Heart right ventricle (tissue), 16 donors: ENCODE results near the gene TIAM1. TPM values are rescaled to one million over a fixed set of nuclear protein-coding genes. Genes with fewer than 3 reads are reported as not detected.

Experiments used
- ATAC-seq, 8 donors: fragments of 200-7000 bp; cut with Tn5 transposase; one replicate each; pipeline ENCODE4 v1.9.1; 2020; ENCODE audit warnings: mild to moderate bottlenecking in 8 of 8, moderate library complexity in 8 of 8, moderate number of reproducible peaks in 1 of 8
- DNase-seq, 2 donors: peaks; one replicate each; pipeline ENCODE4 v3.0.0-alpha.2; 2020
- H3K27ac ChIP-seq, 10 donors: fragments of 200-600 bp; sonication (generic) in 2 of 10; one replicate each; pipeline versions ENCODE4 v1.5.0 to v1.8.0; 2020 to 2022; ENCODE audit warnings: mild to moderate bottlenecking in 3 of 10
- H3K27me3 ChIP-seq, 7 donors: fragments of 200-600 bp; one replicate each; pipeline ENCODE4 v1.8.0; 2021 to 2022; ENCODE audit warnings: mild to moderate bottlenecking in 2 of 7
- H3K36me3 ChIP-seq, 9 donors: fragments of 200-600 bp; sonication (generic) in 1 of 9; one replicate each; pipeline versions ENCODE4 v1.5.0 to v1.8.0; 2020 to 2022; ENCODE audit warnings: mild to moderate bottlenecking in 2 of 9
- H3K4me1 ChIP-seq, 9 donors: fragments of 200-600 bp; sonication (generic) in 1 of 9; one replicate each; pipeline versions ENCODE4 v1.5.0 to v1.8.0; 2020 to 2022; ENCODE audit warnings: mild to moderate bottlenecking in 4 of 9
- H3K4me3 ChIP-seq, 10 donors: fragments of 200-600 bp; sonication (generic) in 2 of 10; one replicate each; pipeline versions ENCODE4 v1.5.0 to v1.8.0; 2020 to 2022; ENCODE audit warnings: mild to moderate bottlenecking in 7 of 10, moderate library complexity in 2 of 10
- H3K9me3 ChIP-seq, 11 donors: fragments of 200-600 bp in 10 of 11; sonication (generic) in 2 of 11; one replicate each; pipeline versions ENCODE4 v1.5.0 to v1.8.0; 2013 to 2022; ENCODE audit warnings: mild to moderate bottlenecking in 2 of 11, control low read depth in 1 of 11, moderate library complexity in 1 of 11
- CTCF ChIP-seq, 9 donors: fragments of 200-600 bp; sonication (generic) in 2 of 9; IDR thresholded peaks; one replicate each; pipeline versions ENCODE4 v1.5.0 to v1.8.0; 2021 to 2022; ENCODE audit warnings: antibody characterized with exemption in 9 of 9, mild to moderate bottlenecking in 5 of 9, moderate library complexity in 1 of 9
- whole genome bisulfite sequencing, 2 donors: extraction: QIAGEN DNeasy Blood & Tissue Kit; methylation state at CpG; one replicate each; pipeline ENCODE4 v1.1.7; 2013; ENCODE audit warnings: inconsistent platforms in 1 of 2; 5-methylcytosine and 5-hydroxymethylcytosine counted together
- intact Hi-C, 10 donors: fragments of 100-400 bp; cut with DNase I; formaldehyde crosslinking; loops; one replicate each; pipeline versions ENCODE4 v1.11.1 to v1.14.2; 2022
- polyA plus RNA-seq, 2 donors: library from polyadenylated mRNA; stranded (reverse); fragments of 200-250 nt; gene quantifications; one replicate each; pipeline ENCODE4 v1.2.3, GENCODE V29; 2013
- total RNA-seq, 10 donors: library from RNA; stranded (reverse); fragmentation: NEBNext Ultra II Directional in 3 of 10; extraction: Animal tissue kit (Norgen Biotek cat#: 25700) in 3 of 10; gene quantifications; one replicate each; pipeline versions ENCODE4 v1.2.1 to v1.2.4, GENCODE V29; 2021 to 2023
- donor health status: Arrhythmogenic right ventricular cardiomyopathy.
- donor health status: ischemic (EF 13 %, LVEDD 7.1; RV severe dilation, severe dysfunction).
- donor health status: healthy with polysubstance abuse.
- donor health status: DM: no; HTN: yes; CAD: no.
- donor health status: DM: no; HTN: no; CAD: no.
- donor health status: ischemic (EF 25% LVEDD 6.9; RV normal size, moderate dysfunction).
- donor health status: ischemic (EF 25% LVEDD 5.7; RV mildly dilated, moderate dysfunction).
- donor health status: healthy.
- donor health status: DM: yes; HTN: yes; CAD: no.
- donor health status: Ischemic cardiomyopathy.
- donor health status: ischemic (EF 35%, LVEDD 5.7; RV mildly dilated, moderate dysfunction).
- donor health status: nonischemic (EF 11% LVEDD 7.7; RV severe dilation, severe dysfunction).
- donor health status: DM: yes; HTN: yes; CAD: no.
- donor health status: PGD.
- donor health status: ischemic (EF 29% LVEDD 5.4; RV normal size, mild dysfunction).
- donor health status: nonischemic (EF 23%, LVEDD 6.1; RV moderate dilation, normal function).

TIAM1 gene
- total and polyA plus RNA-seq, 12 donors = 0.97 to 4.5 (median 2.0) TPM

- Histone ChIP-seq H3K27ac (no peak overlapping the region), H3K9me3 (no peaks in the 10 kb centered on the region), H3K36me3 (peaks cover 0 to 3% (median 0%) of the 10 kb centered on the region in 9 donors), H3K27me3 (peaks cover 0 to 14% (median 0%) of the 10 kb centered on the region in 7 donors), H3K4me1 (peaks cover 0 to 23% (median 0%) of the 10 kb centered on the region in 9 donors), H3K4me3 (no peak overlapping the region)
- ATAC-seq (no peak), DNase-seq (no peak)
- intact Hi-C loops = loop anchor here in 3 of 10 donors (5.0 to 10.0 kb wide), 2 partner anchors 141 to 379 kb away; partner anchors contain the start of gene TIAM1 (in 2 of the 3)
- 65 to 68% methylated on average over 5 of the region's 5 CpGs for WGBS, 2 donors
- TF ChIP-seq CTCF (IDR thresholded peaks at IDR 0.05) = no peak
Measured at GRCh38 chr21:31203431-31204054, 140.5 kb downstream of the TIAM1 start.

- H3K27ac ChIP-seq = peak overlapping the region in 7 of 10 donors; percentile 0 to 83 (median 59)
- peaks cover 0 to 18% (median 0%) of the 10 kb centered on the region in 7 donors for H3K27me3 ChIP-seq
- peaks cover 0 to 27% (median 0%) of the 10 kb centered on the region in 9 donors for H3K4me1 ChIP-seq
- peak; percentile 65 to 97 (median 89) for ATAC-seq
- no peaks in the 10 kb centered on the region for H3K9me3 ChIP-seq
- TF ChIP-seq CTCF (IDR thresholded peaks at IDR 0.05) = no peak
- H3K4me3 ChIP-seq = no peak overlapping the region
- DNase-seq = peak in 1 of 2 donors; percentile 60
- intact Hi-C loops = loop anchor here in 4 of 10 donors (2.0 to 10.0 kb wide), 3 partner anchors 143 to 403 kb away; partner anchors contain the start of gene TIAM1 (in 2 of the 4)
- WGBS, 2 donors = 50 to 68% methylated on average over 3 of the region's 3 CpGs
- H3K36me3 ChIP-seq = no peaks in the 10 kb centered on the region
Measured at GRCh38 chr21:31201548-31201947, 142.5 kb downstream of the TIAM1 start.

- WGBS, 2 donors = 39 to 48% methylated on average over 2 of the region's 2 CpGs
- Histone ChIP-seq H3K36me3 (no peaks in the 10 kb centered on the region), H3K9me3 (no peaks in the 10 kb centered on the region), H3K27ac (peak overlapping the region in 7 of 10 donors; percentile 0 to 83 (median 59)), H3K4me3 (no peak overlapping the region), H3K4me1 (peaks cover 0 to 27% (median 0%) of the 10 kb centered on the region in 9 donors), H3K27me3 (peaks cover 0 to 18% (median 0%) of the 10 kb centered on the region in 7 donors)
- intact Hi-C loops = loop anchor here in 4 of 10 donors (2.0 to 10.0 kb wide), 3 partner anchors 144 to 404 kb away; partner anchors contain the start of gene TIAM1 (in 2 of the 4)
- DNase-seq (no peak), ATAC-seq (peak in 1 of 8 donors; percentile 13)
- TF ChIP-seq CTCF (IDR thresholded peaks at IDR 0.05) = no peak
Measured at GRCh38 chr21:31201144-31201543, 142.9 kb downstream of the TIAM1 start.

- no peak overlapping the region for H3K4me3 ChIP-seq
- peak in 4 of 8 donors; percentile 45 to 56 (median 46) for ATAC-seq
- WGBS, 2 donors = 41 to 46% methylated on average over 4 of the region's 4 CpGs
- H3K27me3 ChIP-seq = peaks cover 0 to 16% (median 0%) of the 10 kb centered on the region in 7 donors
- H3K9me3 ChIP-seq = no peaks in the 10 kb centered on the region
- no peaks in the 10 kb centered on the region for H3K36me3 ChIP-seq
- no peak overlapping the region for H3K27ac ChIP-seq
- TF ChIP-seq CTCF (IDR thresholded peaks at IDR 0.05) = peak; percentile 33 to 78 (median 69)
- intact Hi-C loops = loop anchor here (1.0 to 10.0 kb wide), 8 partner anchors 379 to 406 kb away; no protein-coding TSS in a partner anchor
- DNase-seq = no peak
- peaks cover 0 to 27% (median 0%) of the 10 kb centered on the region in 9 donors for H3K4me1 ChIP-seq
Measured at GRCh38 chr21:31198575-31198974, 145.5 kb downstream of the TIAM1 start.
